AG04449 (cell line): ENCODE data around the gene SZT2.

ENCODE experiments used
- CTCF ChIA-PET: fragments of 350-600 bp; formaldehyde crosslinking; extraction: SDS; loops from one replicate; lab custom pipeline; 2021; ENCODE audit warnings: antibody characterized with exemption; lab: Yijun Ruan, JAX
- POLR2A ChIA-PET: fragments of 400-600, 350-600 bp; formaldehyde crosslinking; extraction: SDS; loops from one replicate; lab custom pipeline; 2020; ENCODE audit warnings: antibody characterized with exemption, inconsistent platforms; lab: Yijun Ruan, JAX
- DNase-seq: peaks from one replicate; pipeline ENCODE4 v3.0.0-alpha.2; 2010; ENCODE audit warnings: low read depth, low spot score
- H3K4me3 ChIP-seq: 2 replicates; pipeline ENCODE4 v1.5.1; 2011; ENCODE audit warnings: low read depth, mild to moderate bottlenecking, control low read depth, low read length
- CTCF ChIP-seq: IDR thresholded peaks from one replicate; pipeline ENCODE4 v1.5.1; 2011; ENCODE audit warnings: mild to moderate bottlenecking, moderate library complexity, low read length, control low read depth, inconsistent platforms; ENCODE audit not compliant: insufficient read depth; ENCODE audit errors: missing control alignments

SZT2 gene

GRCh38 chr1:43389326-43390313, at the start of gene SZT2, which contains the start of gene MED8:
Gene SZT2, plus strand, starts transcription at chr1:43389899. Its CDS starts 70 bp downstream, at chr1:43389969.
Gene MED8, minus strand, starts transcription at chr1:43389800. Its CDS starts 36 bp downstream, at chr1:43389764.
- peak; percentile 40 for DNase-seq
- TF ChIP-seq CTCF: no peak
- H3K4me3 ChIP-seq: peak within 1 kb of the TSS; percentile 98
- ChIA-PET POLR2A (interaction anchor here (0.7 to 1.8 kb wide), 7 partner anchors 11 to 160 kb away, joined by 3 to 8 read pairs (median 6); partner anchors contain the start of gene ELOVL1), CTCF (interaction anchor here (0.8 to 4.5 kb wide), 12 partner anchors 9 to 165 kb away, joined by 3 to 32 read pairs (median 4); no protein-coding TSS in a partner anchor)

- no peak for TF ChIP-seq CTCF
- CTCF ChIA-PET: interaction anchor here (1.5 kb wide), 1 partner anchor 17 kb away, joined by 3 read pairs; no protein-coding TSS in a partner anchor
- DNase-seq: no peak
- H3K4me3 ChIP-seq: no peak overlapping the region
- POLR2A ChIA-PET: no interaction called here
These were observed 49.1 kb upstream of the SZT2 start for GRCh38 chr1:43340559-43340958.

GRCh38 chr1:43344267-43344850, 45.3 kb upstream of the SZT2 start:
- no peak overlapping the region for H3K4me3 ChIP-seq
- POLR2A ChIA-PET: no interaction called here
- CTCF ChIA-PET: no interaction called here
- DNase-seq: no peak
- no peak for TF ChIP-seq CTCF

- ChIA-PET POLR2A (no interaction called here), CTCF (interaction anchor here (1.4 kb wide), 1 partner anchor 9 kb away, joined by 3 read pairs; no protein-coding TSS in a partner anchor)
- TF ChIP-seq CTCF: no peak
- no peak overlapping the region for H3K4me3 ChIP-seq
- DNase-seq: no peak
These were observed 44.6 kb upstream of the SZT2 start for GRCh38 chr1:43345120-43345519.

GRCh38 chr1:43346636-43347035, 43.1 kb upstream of the SZT2 start:
- no peak for TF ChIP-seq CTCF
- ChIA-PET CTCF (interaction anchor here (1.4 kb wide), 1 partner anchor 8 kb away, joined by 3 read pairs; no protein-coding TSS in a partner anchor), POLR2A (no interaction called here)
- no peak overlapping the region for H3K4me3 ChIP-seq
- no peak for DNase-seq
